ENCODE measurements around the gene ATCAY.

GRCh38 chr19:3975637-3976087 is 95.2 kb downstream of the ATCAY start:
- TF ChIP-seq CTCF (IDR thresholded peaks at IDR 0.05) = no peak
- no peak for TF ChIP-seq EZH2 (IDR thresholded peaks at IDR 0.05)
- TF ChIP-seq EZH2phosphoT487 (IDR thresholded peaks at IDR 0.05) = no peak
